ENCODE results near the gene CCNI.
"Not testable (repeated sequence)": the region's sequence is repeated elsewhere in the genome, so short reads cannot be mapped to it uniquely, and the experiment has no call there.

CCNI gene

GRCh38 chr4:77039796-77040195 lies 36.0 kb downstream of the CCNI start:
- no peak for DNase-seq (ENCODE audit: low spot score)

DNA sequence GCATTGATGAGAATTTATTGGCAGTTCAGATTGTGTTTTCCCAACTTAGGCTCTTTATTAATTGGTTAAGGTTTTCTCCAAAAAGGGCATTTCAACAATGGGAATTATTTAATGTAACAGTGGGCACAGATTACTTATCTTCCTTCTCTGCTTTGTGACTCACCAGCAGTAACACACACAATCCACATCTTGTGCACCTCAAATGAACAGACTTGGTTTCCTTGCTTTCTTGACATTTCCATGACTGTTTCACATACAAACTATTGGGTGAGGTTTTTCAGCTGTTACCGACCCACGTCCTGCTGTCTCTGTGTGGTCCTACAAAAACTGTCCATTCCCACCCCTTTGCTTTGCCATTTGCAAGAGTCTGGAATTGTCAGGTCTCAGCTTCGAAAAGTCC lies 38.1 kb downstream of the CCNI start:
- no peak for DNase-seq (ENCODE audit: low spot score)

DNA sequence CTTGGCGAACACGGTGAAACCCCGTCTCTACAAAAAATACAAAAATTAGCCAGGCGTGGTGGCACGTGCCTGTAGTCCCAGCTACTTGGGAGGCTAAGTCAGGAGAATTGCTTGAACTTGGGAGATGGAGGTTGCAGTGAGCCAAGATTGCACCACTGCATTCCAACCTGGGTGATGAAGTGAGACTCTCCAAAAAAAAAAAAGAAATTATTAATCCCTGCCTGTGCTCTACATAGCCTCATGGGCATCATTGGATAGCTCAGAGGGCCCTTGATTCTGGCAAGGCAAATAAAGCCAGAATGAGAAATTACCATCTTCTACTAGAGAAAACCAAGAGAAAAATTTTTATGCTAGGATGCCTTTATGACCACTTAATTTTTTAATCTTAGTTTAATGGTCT lies 38.6 kb downstream of the CCNI start:
- not testable (repeated sequence) for DNase-seq (ENCODE audit: low spot score)

DNA sequence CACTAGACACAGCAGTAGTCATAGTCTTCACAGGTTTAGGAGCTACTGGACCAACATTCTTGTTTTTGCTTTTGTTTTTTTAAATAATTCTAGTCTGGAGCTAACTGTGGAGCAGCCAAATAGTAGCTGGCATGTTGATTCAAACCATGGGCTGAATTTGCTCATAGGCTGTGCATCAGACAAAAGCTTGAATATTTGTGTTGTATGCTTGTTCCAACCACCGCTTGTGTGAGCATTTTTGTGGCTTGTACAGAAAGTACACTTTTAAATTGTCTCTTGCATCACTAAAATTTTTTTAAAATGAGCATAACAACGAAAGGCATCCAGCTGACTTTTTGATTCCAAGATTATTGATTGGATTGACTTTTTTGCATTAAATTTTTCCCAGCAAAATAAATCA lies 39.6 kb downstream of the CCNI start:
- DNase-seq (ENCODE audit: low spot score), result no peak

- DNase-seq (ENCODE audit: low spot score), result no peak
Measured at GRCh38 chr4:77035153-77035552, 40.6 kb downstream of the CCNI start.

DNA sequence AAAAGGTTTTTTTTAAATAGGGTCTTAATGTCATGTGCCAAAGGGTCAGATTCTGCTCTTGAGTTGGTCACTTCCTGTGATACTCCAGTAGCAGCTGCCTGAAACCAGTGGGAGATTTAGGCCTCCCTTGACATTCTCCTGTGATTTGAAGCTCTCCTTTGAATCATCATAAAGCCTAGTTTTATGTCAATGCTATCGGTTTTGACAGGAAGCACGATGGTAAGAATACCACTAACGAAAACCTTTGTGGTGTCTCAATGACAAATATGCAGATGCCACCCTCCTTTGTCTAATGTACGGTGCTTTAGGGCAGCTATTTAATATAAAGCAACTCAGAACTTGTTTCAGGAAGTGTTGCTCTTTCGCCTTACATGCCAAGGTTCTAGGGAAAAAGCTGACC lies 44.2 kb downstream of the CCNI start:
- DNase-seq (ENCODE audit: low spot score), result no peak

GRCh38 chr4:77029757-77030156 lies 46.0 kb downstream of the CCNI start:
- DNase-seq (ENCODE audit: low spot score), result not testable (repeated sequence)

- no peak for DNase-seq (ENCODE audit: low spot score)
Measured at GRCh38 chr4:77028246-77028645, 47.5 kb downstream of the CCNI start.

- DNase-seq (ENCODE audit: low spot score), result no peak
Measured at GRCh38 chr4:77026322-77026704, 49.5 kb downstream of the CCNI start.

DNA sequence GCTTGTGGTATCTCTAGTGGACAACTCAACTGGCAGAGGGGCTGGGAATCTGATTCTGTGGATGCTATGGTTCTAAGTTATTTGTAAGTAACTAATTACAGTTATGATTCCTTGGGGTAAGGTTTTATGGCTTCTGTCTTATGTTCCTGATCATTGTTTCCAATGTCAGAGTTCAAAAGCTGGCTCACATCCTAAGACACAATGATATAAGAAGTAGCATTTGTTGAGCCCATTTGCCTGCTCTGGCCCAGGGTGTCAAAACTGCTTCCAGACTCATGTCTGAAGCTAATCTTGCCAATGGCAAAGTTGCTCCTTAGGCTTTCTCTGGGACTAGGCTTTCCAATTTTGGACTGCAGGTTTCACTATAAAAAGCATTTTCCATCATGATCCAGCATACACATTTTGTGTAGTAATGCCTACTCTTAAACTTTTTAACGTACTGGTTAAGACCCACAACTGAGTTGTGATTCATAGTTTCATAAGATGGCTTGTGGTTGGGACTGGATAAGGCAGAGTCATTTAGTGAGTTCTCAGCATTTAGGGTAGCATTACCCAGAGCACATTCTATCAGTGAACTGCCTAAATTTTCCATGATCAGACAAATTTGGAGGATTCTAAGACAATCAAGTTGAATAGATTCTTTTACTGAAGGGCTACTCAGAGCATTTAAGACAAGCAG lies 50.0 kb downstream of the CCNI start:
- DNase-seq (ENCODE audit: low spot score), result no peak

DNA sequence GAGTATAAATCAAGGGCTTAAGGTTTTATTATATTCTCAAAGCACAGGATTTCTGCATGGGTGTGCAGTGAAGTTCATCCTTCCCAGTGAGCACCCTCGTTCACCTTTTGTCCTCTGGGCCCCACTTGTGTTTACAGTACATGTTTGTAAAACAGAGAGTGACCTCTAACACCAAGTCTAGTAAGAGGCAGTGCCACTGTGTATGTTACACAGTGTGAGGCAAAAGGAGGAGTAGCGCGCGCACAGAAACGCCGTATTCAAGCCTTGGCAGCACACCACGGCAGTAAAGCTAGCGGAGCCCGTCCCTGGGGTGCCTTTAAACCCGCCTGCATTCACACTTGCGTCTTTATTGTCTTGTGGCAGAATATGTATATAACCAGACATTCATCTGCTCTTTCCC lies 51.9 kb downstream of the CCNI start:
- no peak for DNase-seq (ENCODE audit: low spot score)

DNA sequence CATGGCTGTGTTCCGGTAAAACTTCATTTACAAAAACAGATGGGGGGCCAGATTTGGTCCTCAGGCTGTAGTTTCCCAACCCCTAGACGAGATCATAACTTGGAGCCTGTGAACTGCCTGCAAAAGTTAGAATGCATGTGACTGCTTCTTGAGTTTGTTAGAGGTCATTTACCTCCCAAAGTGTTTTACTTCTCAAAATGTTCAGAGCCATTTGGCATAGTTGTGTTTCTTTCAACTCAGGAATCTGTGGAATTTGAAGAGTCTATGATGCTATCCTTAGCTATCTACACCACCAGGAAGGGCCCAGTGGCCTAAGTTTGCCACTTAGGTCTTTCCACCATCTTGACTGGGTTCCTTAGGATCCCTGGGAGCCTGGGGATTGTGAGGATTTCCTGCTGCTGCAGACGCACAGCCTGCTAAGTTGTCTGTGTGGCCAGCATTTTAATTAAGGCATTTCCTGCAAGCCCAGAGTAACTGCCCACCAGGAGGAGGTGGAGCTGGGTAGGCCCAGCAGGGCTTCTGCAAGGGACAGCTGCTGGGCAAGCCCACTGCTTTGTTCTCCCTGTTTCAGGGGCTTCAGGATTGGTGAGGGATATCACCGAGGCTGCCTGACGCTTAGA lies 53.1 kb downstream of the CCNI start:
- DNase-seq (ENCODE audit: low spot score), result peak; percentile 55

DNA sequence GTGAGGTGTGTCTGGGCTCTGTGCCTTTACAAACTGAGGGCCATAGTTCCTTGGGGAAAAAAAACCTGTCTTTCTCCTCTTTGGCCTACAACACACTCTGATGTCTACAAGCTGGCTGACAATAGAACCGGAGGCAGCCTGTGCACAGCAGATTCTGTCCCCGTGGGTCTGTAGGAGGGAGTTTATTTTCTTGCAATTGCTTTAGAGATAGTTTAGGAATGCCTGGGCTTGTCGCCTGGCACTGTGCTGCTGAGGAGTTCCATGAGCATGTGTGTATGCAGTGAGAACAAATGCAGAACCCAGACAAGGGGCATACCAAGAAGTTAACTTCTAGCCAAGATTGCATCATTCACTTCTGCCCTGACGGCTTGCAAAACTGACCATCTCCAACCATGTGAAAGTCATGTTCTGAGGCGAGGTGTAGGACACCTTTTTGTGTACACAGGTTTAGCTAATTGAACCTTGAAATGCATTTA lies 54.1 kb downstream of the CCNI start:
- no peak for DNase-seq (ENCODE audit: low spot score)

GRCh38 chr4:77020017-77020416 lies 55.8 kb downstream of the CCNI start:
- DNase-seq (ENCODE audit: low spot score), result no peak

DNA sequence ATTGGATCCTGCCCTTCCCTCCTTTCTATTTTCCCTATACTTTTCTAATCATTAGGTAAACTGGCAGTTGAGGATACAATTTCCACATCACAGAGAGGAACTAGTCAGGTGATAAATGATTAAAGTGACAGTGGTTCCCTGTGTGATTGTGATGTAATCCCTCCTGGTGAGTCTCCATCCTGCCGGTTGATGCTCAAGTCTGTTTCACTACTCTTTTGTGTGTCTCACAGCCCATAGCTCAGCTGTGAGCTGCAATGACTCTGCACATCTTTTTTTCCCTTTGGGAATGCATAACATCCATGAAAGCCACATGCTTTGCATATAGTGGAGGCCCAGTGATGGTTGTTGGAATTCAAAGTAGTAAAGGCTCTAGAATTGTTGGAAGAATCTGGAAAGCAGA lies 60.4 kb downstream of the CCNI start:
- peak; percentile 68 for DNase-seq (ENCODE audit: low spot score)

- DNase-seq (ENCODE audit: low spot score), result peak; percentile 82
Measured at GRCh38 chr4:77014256-77014655, 61.5 kb downstream of the CCNI start.

- DNase-seq (ENCODE audit: low spot score), result no peak
Measured at GRCh38 chr4:77012726-77013125, 63.1 kb downstream of the CCNI start.

GRCh38 chr4:77010841-77011354 lies 64.9 kb downstream of the CCNI start:
- peak; percentile 89 for DNase-seq (ENCODE audit: low spot score)

DNA sequence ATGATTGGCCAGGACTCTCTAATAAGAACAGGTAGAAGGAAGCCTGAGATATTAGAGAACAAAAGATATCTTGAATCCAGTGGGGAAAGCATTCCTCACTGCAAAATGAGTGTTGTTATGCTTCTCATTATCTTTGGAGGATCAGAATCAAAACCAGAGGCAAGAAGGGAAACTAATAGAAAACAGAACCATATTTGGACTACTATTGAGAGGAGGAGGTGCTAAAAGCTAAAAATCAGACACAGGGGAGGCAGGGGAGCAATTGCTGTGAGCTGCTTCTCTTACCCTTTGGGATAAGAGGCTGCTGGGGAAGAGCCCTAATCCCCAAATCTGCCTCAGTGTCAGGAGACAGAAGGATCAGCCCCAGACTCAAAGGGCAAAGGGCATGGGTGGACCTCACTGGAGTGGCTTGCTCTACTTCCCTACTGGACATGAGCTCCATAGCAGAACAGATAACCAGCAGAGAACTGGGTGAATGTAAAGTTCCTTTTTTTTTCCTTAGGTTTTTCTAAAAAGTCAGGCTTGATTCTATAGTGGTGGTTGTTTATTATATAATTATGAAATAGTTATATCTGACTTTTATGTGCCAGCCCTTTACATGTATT lies 66.2 kb downstream of the CCNI start:
- no peak for DNase-seq (ENCODE audit: low spot score)

DNA sequence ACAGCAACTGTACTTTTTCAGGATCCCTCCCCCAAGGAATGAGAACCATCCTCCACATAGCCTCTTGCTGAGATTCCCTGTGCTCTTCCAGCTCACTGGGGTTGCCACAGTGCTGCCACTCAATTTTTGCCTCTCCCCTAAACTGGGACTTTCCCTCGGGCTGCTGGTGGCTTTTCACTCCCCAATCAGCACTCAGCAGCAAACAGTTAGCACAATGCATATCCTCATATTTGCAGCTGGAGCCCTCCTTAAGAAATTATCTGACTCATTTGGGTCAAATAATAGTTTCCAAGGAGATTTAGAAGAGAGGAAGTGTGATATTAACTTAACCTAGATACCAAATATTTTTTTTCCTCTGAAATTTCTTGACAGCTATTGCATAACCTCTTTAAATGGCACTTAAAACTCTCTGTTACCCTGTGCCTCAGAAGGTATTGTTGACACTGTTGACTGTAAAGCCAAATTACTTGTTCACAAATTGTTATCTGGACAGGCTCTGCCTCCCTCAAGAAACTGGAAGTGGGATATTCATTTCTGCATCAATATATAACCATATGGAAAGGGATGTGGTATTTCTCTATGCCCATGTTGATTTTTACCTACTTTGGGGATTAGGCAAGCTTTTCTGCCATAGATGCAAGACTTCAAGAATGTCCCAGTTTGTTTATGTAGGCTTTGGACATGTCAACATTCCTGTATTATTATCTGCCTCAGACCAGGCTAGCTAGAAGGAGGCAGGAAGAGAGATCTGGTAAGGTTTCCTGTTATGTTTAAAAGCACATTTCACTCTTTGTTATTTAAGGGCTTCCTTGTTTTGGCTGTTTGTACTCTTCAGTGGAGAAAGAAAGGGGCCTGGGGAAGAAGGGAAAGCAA lies 68.2 kb downstream of the CCNI start:
- DNase-seq (ENCODE audit: low spot score), result peak; percentile 71

GRCh38 chr4:77006753-77007353 lies 68.9 kb downstream of the CCNI start:
- no peak for DNase-seq (ENCODE audit: low spot score)

DNA sequence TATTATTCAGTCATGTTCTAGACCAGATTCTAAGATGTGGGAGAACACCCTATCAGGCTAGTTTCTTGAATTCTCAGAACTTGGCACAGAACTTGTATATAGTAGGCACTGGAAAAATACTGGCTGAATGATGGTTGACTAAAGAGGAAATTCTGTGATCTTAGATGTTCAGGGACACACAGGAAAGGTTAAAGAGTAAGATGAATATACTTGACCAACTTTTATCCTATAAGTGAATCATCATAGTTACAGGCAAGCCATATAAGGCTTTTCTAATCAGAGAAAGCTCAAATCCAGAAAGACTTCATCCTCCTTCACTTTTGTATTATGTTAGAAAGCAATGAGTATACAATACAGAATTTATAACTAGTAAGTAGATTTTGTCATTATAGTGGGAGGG lies 72.4 kb downstream of the CCNI start:
- DNase-seq (ENCODE audit: low spot score), result no peak
